H1 (cell line): ENCODE results near the gene YARS1. TPM values are rescaled to one million over a fixed set of nuclear protein-coding genes. Genes with fewer than 3 reads are reported as not detected.

Experiments
- EZH2 ChIP-seq: fragments of 200-600 bp; sonication (generic); IDR thresholded peaks from 2 replicates; pipeline ENCODE4 v1.7.1; 2012; ENCODE audit warnings: low read depth, mild to moderate bottlenecking, moderate library complexity, low read length, inconsistent platforms; ENCODE audit not compliant: severe bottlenecking
- polyA plus RNA-seq, 7 experiments: library from polyadenylated mRNA; depleted of rRNA in 3 of 7; stranded (reverse) in 5 of 7; unstranded in 2 of 7; fragments of >200 nt in 5 of 7; fragments of 200-250 nt in 2 of 7; gene quantifications; 1 replicate in 5 of 7; 2 replicates in 1 of 7; 4 replicates in 1 of 7; pipeline versions ENCODE4 v1.2.1 to v1.2.3, GENCODE V29; 2011 to 2013; ENCODE audit warnings: missing spikeins in 2 of 7, mixed read lengths in 2 of 7
- total RNA-seq: library from RNA; stranded (reverse); fragmentation: NEBNext Ultra II Directional; extraction: Animal tissue kit (Norgen Biotek cat#: 25700); gene quantifications from 2 replicates; pipeline ENCODE4 v1.2.1, GENCODE V29; 2021

YARS1 gene
- total and polyA plus RNA-seq, 2 of the 8 experiments (the other 6 are each of a cell fraction or from before 2014, with no cell fraction given), result 47.1 to 226 TPM

DNA sequence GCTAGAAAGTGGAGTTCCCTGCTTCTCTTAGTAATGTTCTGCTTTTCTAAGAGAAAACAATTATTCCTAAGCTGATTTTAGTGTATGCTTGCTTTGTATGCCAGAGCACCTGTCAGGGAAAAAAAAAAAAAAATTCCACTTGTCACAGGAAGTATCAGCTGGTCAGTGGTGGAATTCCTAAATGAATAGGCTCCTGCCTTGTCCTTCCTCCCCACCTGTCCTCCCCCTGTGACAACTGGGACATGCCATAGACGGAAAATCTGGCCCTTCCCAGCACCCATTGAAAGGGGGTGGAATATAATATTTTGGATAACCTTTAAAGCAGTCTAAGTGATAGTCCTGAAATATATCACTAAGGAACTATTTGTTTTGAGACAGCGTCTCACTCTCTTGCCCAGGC is 42.8 kb upstream of the YARS1 start (continued):
- TF ChIP-seq EZH2, result no peak
- TF ChIP-seq, all 59 proteins: peak for 0
